Testis (tissue), 3 donors: ENCODE results near the gene STARD3. TPM values are rescaled to one million over a fixed set of nuclear protein-coding genes. Genes with fewer than 3 reads are reported as not detected.

Experiments used
- DNase-seq: peaks from one replicate; pipeline ENCODE4 v3.0.0-alpha.2; 2019
- H3K27ac ChIP-seq, 2 donors: fragments of 200-600 bp; sonication (generic); one replicate each; pipeline ENCODE4 v1.5.1; 2019
- H3K27me3 ChIP-seq: fragments of 200-600 bp; sonication (generic); one replicate; pipeline ENCODE4 v1.5.1; 2019
- H3K36me3 ChIP-seq: fragments of 200-600 bp; sonication (generic); one replicate; pipeline ENCODE4 v1.5.1; 2017; ENCODE audit warnings: low read depth; ENCODE audit errors: missing control alignments
- H3K4me1 ChIP-seq: fragments of 200-600 bp; sonication (generic); one replicate; pipeline ENCODE4 v1.5.1; 2019
- H3K4me3 ChIP-seq, 2 donors: fragments of 200-600 bp; sonication (generic); one replicate each; pipeline ENCODE4 v1.5.1; 2017 to 2019
- H3K9me3 ChIP-seq: fragments of 200-600 bp; sonication (generic); one replicate; pipeline ENCODE4 v1.5.1; 2017
- POLR2A ChIP-seq: fragments of 450-650 bp; IDR thresholded peaks from one replicate; pipeline ENCODE4 v1.6.1; 2017; ENCODE audit warnings: antibody characterized with exemption, mild to moderate bottlenecking, moderate library complexity
- WGBS, 2 donors: methylation state at CpG; one replicate each; pipeline ENCODE4 v1.1.5; 2018; 5-methylcytosine and 5-hydroxymethylcytosine counted together
- intact Hi-C: fragments of 100-400 bp; cut with DNase I; formaldehyde crosslinking; loops from one replicate; pipeline ENCODE4 v1.15.1; 2023; ENCODE audit warnings: low total_unique reads
- polyA plus RNA-seq: library from polyadenylated mRNA; stranded (reverse); fragments of 350-450 nt; fragmentation: Illumina TruSeq; extraction: RNeasy Lipid Tissue Mini Kit (QIAGEN cat#74804); gene quantifications from one replicate; pipeline ENCODE4 v1.2.3, GENCODE V29; 2014; ENCODE audit warnings: low read depth, low replicate concordance; ENCODE audit not compliant: insufficient read depth
- total RNA-seq, 2 donors: library from RNA; depleted of rRNA; stranded (reverse); fragments of >200 nt; gene quantifications; one replicate each; pipeline ENCODE4 v1.2.3, GENCODE V29; 2016
- TF ChIP-seq, protein P1 (sequence below), 3 experiments: fragments of 450-650 bp in 2 of 3; fragments of 200-600 bp in 1 of 3; sonication (generic) in 1 of 3; IDR thresholded peaks; one replicate each; pipeline ENCODE4 v1.5.1; 2016 to 2019; ENCODE audit warnings: antibody characterized with exemption in 3 of 3, mild to moderate bottlenecking in 2 of 3, moderate library complexity in 1 of 3

Gene STARD3
- total and polyA plus RNA-seq, 3 donors from 2014 or later: 102 to 352 (median 265) TPM

DNA sequence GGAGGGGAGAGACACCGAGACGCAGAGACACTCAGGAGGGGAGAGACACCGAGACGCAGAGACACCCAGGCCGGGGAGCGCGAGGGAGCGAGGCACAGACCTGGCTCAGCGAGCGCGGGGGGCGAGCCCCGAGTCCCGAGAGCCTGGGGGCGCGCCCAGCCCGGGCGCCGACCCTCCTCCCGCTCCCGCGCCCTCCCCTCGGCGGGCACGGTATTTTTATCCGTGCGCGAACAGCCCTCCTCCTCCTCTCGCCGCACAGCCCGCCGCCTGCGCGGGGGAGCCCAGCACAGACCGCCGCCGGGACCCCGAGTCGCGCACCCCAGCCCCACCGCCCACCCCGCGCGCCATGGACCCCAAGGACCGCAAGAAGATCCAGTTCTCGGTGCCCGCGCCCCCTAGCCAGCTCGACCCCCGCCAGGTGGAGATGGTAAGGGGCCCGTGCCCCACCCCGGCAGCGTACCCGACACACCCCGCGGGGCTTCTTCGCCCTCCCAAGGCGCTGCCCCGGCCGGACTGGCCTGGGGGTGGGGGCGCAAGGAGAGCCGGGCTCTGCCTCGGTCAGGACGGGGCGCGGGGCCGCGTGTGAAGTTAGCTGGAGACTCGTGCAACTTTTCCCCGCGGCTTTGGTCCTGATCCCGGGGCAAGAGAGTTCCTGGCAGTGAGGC, 9.8 kb upstream of the STARD3 start:
- no peak for TF ChIP-seq POLR2A
- TF ChIP-seq, protein P1, sequence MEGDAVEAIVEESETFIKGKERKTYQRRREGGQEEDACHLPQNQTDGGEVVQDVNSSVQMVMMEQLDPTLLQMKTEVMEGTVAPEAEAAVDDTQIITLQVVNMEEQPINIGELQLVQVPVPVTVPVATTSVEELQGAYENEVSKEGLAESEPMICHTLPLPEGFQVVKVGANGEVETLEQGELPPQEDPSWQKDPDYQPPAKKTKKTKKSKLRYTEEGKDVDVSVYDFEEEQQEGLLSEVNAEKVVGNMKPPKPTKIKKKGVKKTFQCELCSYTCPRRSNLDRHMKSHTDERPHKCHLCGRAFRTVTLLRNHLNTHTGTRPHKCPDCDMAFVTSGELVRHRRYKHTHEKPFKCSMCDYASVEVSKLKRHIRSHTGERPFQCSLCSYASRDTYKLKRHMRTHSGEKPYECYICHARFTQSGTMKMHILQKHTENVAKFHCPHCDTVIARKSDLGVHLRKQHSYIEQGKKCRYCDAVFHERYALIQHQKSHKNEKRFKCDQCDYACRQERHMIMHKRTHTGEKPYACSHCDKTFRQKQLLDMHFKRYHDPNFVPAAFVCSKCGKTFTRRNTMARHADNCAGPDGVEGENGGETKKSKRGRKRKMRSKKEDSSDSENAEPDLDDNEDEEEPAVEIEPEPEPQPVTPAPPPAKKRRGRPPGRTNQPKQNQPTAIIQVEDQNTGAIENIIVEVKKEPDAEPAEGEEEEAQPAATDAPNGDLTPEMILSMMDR (IDR thresholded peaks at IDR 0.05): no peak
- peak overlapping the region; percentile 16 to 61 for H3K4me3 ChIP-seq
- no peak for DNase-seq

DNA sequence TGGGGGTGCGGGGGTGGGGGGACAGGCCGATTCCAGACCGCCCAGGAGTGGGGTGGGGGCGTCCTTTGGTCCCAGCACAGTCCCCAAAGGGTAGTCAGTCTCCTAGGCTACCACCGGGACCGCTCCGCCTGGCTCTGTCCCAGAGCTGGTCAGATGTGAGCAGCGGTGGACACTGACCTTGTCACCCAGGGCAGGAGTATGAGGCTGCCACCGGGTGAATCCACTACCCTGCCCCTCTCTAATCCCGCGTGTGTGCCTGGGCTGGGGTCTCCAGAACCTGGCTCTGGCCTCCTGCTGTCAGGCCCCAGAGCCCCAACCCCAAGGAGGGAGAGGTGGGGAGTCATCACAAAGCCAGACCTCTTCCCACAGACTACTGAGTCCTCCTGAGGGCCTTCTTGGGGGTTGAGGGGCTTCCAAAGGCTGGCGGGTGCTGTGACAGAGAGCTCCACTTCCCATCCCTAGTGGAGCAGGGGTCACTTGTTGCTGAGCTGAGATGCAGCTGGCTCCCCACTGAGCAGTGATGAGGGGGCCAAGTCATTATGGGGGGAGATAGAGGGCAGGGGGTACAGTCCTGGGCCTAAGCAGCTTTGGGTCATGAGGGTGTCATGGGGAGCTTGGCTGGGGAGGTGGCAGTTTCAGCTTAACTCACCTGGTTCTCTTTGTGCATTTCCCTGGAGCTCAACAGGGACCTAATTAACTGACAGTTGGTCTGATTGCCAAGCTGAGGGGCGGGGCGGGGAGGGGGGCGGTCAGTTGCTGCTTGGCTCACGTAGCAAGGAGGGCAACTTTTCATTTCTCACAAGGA, 9.0 kb upstream of the STARD3 start:
- H3K36me3 ChIP-seq: no peaks in the 10 kb centered on the region
- peak overlapping the region in 1 of 2 donors; percentile 61 for H3K4me3 ChIP-seq
- TF ChIP-seq, protein P1 (IDR thresholded peaks at IDR 0.05): no peak
- no peak for TF ChIP-seq POLR2A
- no peak for DNase-seq
- peaks cover 37% of the 10 kb centered on the region for H3K4me1 ChIP-seq
- intact Hi-C loops: loop anchor here (5.0 kb wide), 1 partner anchor 119 kb away; no protein-coding TSS in a partner anchor
- H3K9me3 ChIP-seq: no peaks in the 10 kb centered on the region
- H3K27me3 ChIP-seq: no peaks in the 10 kb centered on the region
- WGBS, 2 donors: 21 to 47% methylated on average over 3 to 6 of the region's 16 CpGs
- no peak overlapping the region for H3K27ac ChIP-seq

More for the DNA sequence above, 9.8 kb upstream of the STARD3 start:
- intact Hi-C loops: loop anchor here (5.0 kb wide), 1 partner anchor 120 kb away; no protein-coding TSS in a partner anchor
- Histone ChIP-seq H3K27me3 (no peaks in the 10 kb centered on the region), H3K9me3 (no peaks in the 10 kb centered on the region), H3K36me3 (no peaks in the 10 kb centered on the region), H3K4me1 (peaks cover 30% of the 10 kb centered on the region), H3K27ac (no peak overlapping the region)
- 0 to 1% methylated on average over 18 to 54 of the region's 72 CpGs for WGBS, 2 donors

DNA sequence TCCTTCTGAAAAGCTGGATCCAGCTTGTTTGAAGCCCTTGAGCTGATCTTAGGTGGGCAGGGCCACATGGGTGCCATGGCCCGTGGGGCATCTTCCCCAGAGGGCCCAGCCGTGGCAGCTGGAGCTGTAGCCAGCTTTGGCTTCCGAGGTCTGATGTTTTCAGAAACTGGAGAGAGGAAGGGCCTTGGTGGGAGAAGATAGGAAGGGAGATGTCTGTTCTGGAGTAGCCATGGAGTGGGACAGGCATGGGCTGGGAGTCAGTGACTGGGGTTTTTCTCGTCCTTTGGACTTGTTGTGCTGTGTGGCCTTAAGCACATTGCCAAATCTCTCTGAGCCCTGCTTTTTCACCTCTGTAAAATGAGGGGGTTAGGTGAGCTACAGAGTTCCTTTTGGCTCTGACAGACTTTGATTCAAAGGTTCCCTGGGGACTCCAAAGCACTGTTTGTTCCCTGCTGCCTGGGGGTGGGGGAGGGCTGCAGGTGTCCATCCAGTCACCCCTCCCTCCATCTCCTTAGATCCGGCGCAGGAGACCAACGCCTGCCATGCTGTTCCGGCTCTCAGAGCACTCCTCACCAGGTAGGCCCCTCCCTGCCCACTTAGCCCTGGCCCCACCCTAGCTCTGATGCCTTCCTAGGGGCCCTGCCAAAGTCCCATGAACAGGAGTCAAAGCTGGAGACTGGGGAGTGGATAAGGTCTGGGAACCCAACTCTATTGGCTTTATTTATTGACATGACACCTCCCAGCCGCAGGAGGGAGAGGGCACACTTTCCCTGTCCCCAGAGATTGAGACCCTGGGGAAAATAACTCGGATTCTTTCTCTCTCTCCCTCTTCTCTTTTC, 8.1 kb upstream of the STARD3 start:
- no peak overlapping the region for H3K27ac ChIP-seq
- no peak for DNase-seq
- intact Hi-C loops: loop anchor here (5.0 kb wide), 1 partner anchor 118 kb away; no protein-coding TSS in a partner anchor
- H3K36me3 ChIP-seq: no peaks in the 10 kb centered on the region
- no peak for TF ChIP-seq POLR2A
- TF ChIP-seq, protein P1 (IDR thresholded peaks at IDR 0.05): no peak
- H3K9me3 ChIP-seq: no peaks in the 10 kb centered on the region
- peaks cover 40% of the 10 kb centered on the region for H3K4me1 ChIP-seq
- no peak overlapping the region for H3K4me3 ChIP-seq
- 63 to 83% methylated on average over 7 to 10 of the region's 10 CpGs for WGBS, 2 donors
- no peaks in the 10 kb centered on the region for H3K27me3 ChIP-seq

DNA sequence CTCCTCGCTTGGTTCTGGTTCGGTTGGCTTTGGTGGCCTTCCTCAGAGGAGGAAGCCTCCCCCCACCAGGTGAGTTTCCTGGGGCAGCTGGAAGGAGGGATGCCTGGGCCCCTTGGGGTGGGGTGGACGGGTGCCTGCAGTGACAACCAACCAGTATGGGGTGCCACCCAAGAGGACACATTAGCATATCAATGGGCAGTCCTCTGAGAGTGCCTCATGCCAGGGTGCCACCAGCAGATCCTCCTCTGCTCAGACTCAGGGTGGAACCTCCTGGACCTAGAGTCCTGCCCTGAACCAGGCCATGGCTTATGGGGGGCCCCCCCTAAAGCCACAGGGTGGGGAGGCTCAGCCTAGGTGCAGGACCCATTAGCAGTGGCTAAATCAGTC, 7.5 kb upstream of the STARD3 start:
- Histone ChIP-seq H3K9me3 (no peaks in the 10 kb centered on the region), H3K4me1 (peaks cover 44% of the 10 kb centered on the region), H3K27me3 (no peaks in the 10 kb centered on the region), H3K4me3 (no peak overlapping the region), H3K27ac (no peak overlapping the region), H3K36me3 (no peaks in the 10 kb centered on the region)
- intact Hi-C loops: loop anchor here (5.0 kb wide), 1 partner anchor 118 kb away; no protein-coding TSS in a partner anchor
- no peak for TF ChIP-seq POLR2A
- TF ChIP-seq, protein P1 (IDR thresholded peaks at IDR 0.05): no peak
- 85 to 94% methylated on average over 2 to 3 of the region's 3 CpGs for WGBS, 2 donors
- no peak for DNase-seq
